HepG2 (cell line): ENCODE measurements around the gene SATB2. TPM values are rescaled to one million over a fixed set of nuclear protein-coding genes. Genes with fewer than 3 reads are reported as not detected.

Experiments
- HIVEP1 ChIP-seq: sonication (generic); formaldehyde crosslinking; IDR thresholded peaks from 2 replicates; pipeline ENCODE4 v1.4.0; 2020; ENCODE audit warnings: mild to moderate bottlenecking, missing genetic modification reagents
- HNRNPL ChIP-seq: fragments of 200-400 bp; formaldehyde crosslinking; IDR thresholded peaks from 2 replicates; pipeline ENCODE4 v1.6.1; 2017; ENCODE audit warnings: mild to moderate bottlenecking, low read depth, low read length
- KLF12 ChIP-seq: sonication (generic); formaldehyde crosslinking; IDR thresholded peaks from 2 replicates; pipeline ENCODE4 v1.4.0; 2020; ENCODE audit warnings: missing genetic modification reagents, borderline replicate concordance
- MIXL1 ChIP-seq: IDR thresholded peaks from 2 replicates; pipeline ENCODE4 v1.6.1; 2016
- MTA1 ChIP-seq: sonication (generic); formaldehyde crosslinking; IDR thresholded peaks from 2 replicates; pipeline ENCODE4 v1.4.0; 2020; ENCODE audit warnings: missing genetic modification reagents, mild to moderate bottlenecking, borderline replicate concordance
- PATZ1 ChIP-seq: sonication (generic); formaldehyde crosslinking; IDR thresholded peaks from 2 replicates; pipeline ENCODE4 v1.4.0; 2020; ENCODE audit warnings: missing genetic modification reagents
- POLR2A ChIP-seq, 2 experiments: IDR thresholded peaks; 2 replicates each; pipeline ENCODE4 v1.6.1; 2011; ENCODE audit warnings: low read depth in 2 of 2, low read length in 2 of 2, mild to moderate bottlenecking in 1 of 2, moderate library complexity in 1 of 2; ENCODE audit not compliant: insufficient read depth in 1 of 2
- SAP130 ChIP-seq: IDR thresholded peaks from 2 replicates; pipeline ENCODE4 v1.6.1; 2016; ENCODE audit warnings: low read depth
- SIN3A ChIP-seq: IDR thresholded peaks from 2 replicates; pipeline ENCODE4 v1.6.1; 2011; ENCODE audit warnings: low read depth, mild to moderate bottlenecking, control low read depth, low read length, borderline replicate concordance
- TP53 ChIP-seq: sonication (generic); formaldehyde crosslinking; conservative IDR thresholded peaks from 2 replicates; pipeline ENCODE4 v1.4.0; 2020; ENCODE audit warnings: missing genetic modification reagents
- XBP1 ChIP-seq: sonication (generic); formaldehyde crosslinking; IDR thresholded peaks from 2 replicates; pipeline ENCODE4 v1.5.0; 2020; ENCODE audit warnings: missing genetic modification reagents
- ZNF142 ChIP-seq: sonication (generic); formaldehyde crosslinking; IDR thresholded peaks from 2 replicates; pipeline ENCODE4 v1.4.0; 2020; ENCODE audit warnings: missing genetic modification reagents
- ZNF407 ChIP-seq: sonication (generic); formaldehyde crosslinking; IDR thresholded peaks from one replicate; pipeline ENCODE4 v1.5.1; 2020; ENCODE audit warnings: mild to moderate bottlenecking, missing genetic modification reagents; ENCODE audit errors: not compliant biosample characterization
- ZNF432 ChIP-seq: sonication (generic); formaldehyde crosslinking; IDR thresholded peaks from 2 replicates; pipeline ENCODE4 v1.5.0; 2020; ENCODE audit warnings: missing genetic modification reagents, mild to moderate bottlenecking, borderline replicate concordance
- ZNF572 ChIP-seq: sonication (generic); formaldehyde crosslinking; IDR thresholded peaks from 2 replicates; pipeline ENCODE4 v1.5.1; 2020; ENCODE audit warnings: mild to moderate bottlenecking, missing genetic modification reagents
- polyA plus RNA-seq, 8 experiments: library from polyadenylated mRNA; depleted of rRNA in 3 of 8; stranded (reverse) in 7 of 8; unstranded in 1 of 8; fragments of >200 nt; fragmentation: Illumina TruSeq in 4 of 8; extraction: Trizol in 4 of 8; gene quantifications; 2 replicates each; pipeline versions ENCODE4 v1.2.1 to v1.2.3, GENCODE V29; 2011 to 2016; ENCODE audit warnings: low read depth in 4 of 8, missing spikeins in 1 of 8, mixed read lengths in 1 of 8; ENCODE audit not compliant: insufficient read depth in 1 of 8
- total RNA-seq, 5 experiments: library from RNA; depleted of rRNA; stranded (reverse); fragments of >200 nt; fragmentation: Illumina TruSeq; extraction: Trizol; gene quantifications; 2 replicates each; pipeline ENCODE4 v1.2.3, GENCODE V29; 2016; ENCODE audit warnings: low read depth in 1 of 5

SATB2 gene
- total and polyA plus RNA-seq, 2 of the 13 experiments (the other 11 are each of a cell fraction or from before 2014, with no cell fraction given), result 2.5 to 5.5 TPM

GRCh38 chr2:199458806-199459285 lies 1.1 kb upstream of the SATB2 start (continued):
- TF ChIP-seq ZNF407 (CRISPR knock-in tag), result peak; percentile 4
- TF ChIP-seq XBP1 (CRISPR knock-in tag), result no peak
- TF ChIP-seq KLF12 (CRISPR knock-in tag), result no peak
- TF ChIP-seq HNRNPL, result peak; percentile 70; the same call in 1 of the 2 replicates
- no peak for TF ChIP-seq TP53 (CRISPR knock-in tag)
- TF ChIP-seq SAP130 (CRISPR knock-in tag), result no peak
- no peak for TF ChIP-seq MTA1
- TF ChIP-seq ZNF432 (CRISPR knock-in tag), result no peak
- no peak for TF ChIP-seq ZNF142
- TF ChIP-seq SIN3A, result 0 out of 2 replicates have a peak, but pooled peaks have one; percentile 39
- no peak for TF ChIP-seq MIXL1 (CRISPR knock-in tag)
- 0 out of 2 replicates have a peak, but pooled peaks have one; percentile 71 for TF ChIP-seq ZNF572 (CRISPR knock-in tag)
- no peak for TF ChIP-seq HIVEP1
- peak in 1 of 2 experiments; percentile 2; a peak in 1 of 4 replicates for TF ChIP-seq POLR2A (IDR thresholded peaks at IDR 0.05; ENCODE audit: insufficient read depth in 1 of 2, low read depth in 2 of 2, low read length in 2 of 2)
- TF ChIP-seq PATZ1 (CRISPR knock-in tag), result peak; percentile 1; the same call in 1 of the 2 replicates
